OCI-LY7 (cell line): Measurements from ENCODE around the gene DCP2. TPM values are rescaled to one million over a fixed set of nuclear protein-coding genes. Genes with fewer than 3 reads are reported as not detected.

Source experiments
- BruUV-seq: library from RNA; stranded (reverse); fragments of 400-500 nt; replicated peaks from 2 replicates; lab custom pipeline; 2021; lab: Mats Ljungman, UMichigan
- CTCF ChIA-PET: fragments of 300-600 bp; sonication (Branson Sonifier 250); formaldehyde crosslinking; loops from one replicate; lab custom pipeline; 2022; ENCODE audit warnings: antibody characterized with exemption; ENCODE audit not compliant: unreplicated experiment; lab: Charles Lee
- POLR2A ChIA-PET: fragments of 300-600 bp; sonication (Branson Sonifier 250); formaldehyde crosslinking; loops from one replicate; lab custom pipeline; 2022; ENCODE audit warnings: antibody characterized with exemption; lab: Charles Lee
- DNase-seq: peaks from one replicate; pipeline ENCODE4 v3.0.0-alpha.2; 2015; ENCODE audit warnings: low spot score
- H2AFZ ChIP-seq: fragments of 200-600 bp; sonication (generic), shearing (Covaris generic); 2 replicates; pipeline ENCODE4 v1.6.1; 2014; ENCODE audit warnings: mild to moderate bottlenecking, antibody characterized with exemption, low read length, moderate library complexity
- H3K27ac ChIP-seq: fragments of 200-600 bp; sonication (generic); 2 replicates; pipeline ENCODE4 v1.5.1; 2014; ENCODE audit warnings: mixed run types, low read depth, mild to moderate bottlenecking, moderate library complexity, low read length, inconsistent platforms; ENCODE audit not compliant: poor library complexity, severe bottlenecking
- H3K36me3 ChIP-seq: fragments of 200-600 bp; sonication (generic); 2 replicates; pipeline ENCODE4 v1.6.1; 2014; ENCODE audit warnings: mild to moderate bottlenecking, antibody characterized with exemption, low read length, moderate library complexity, mixed read lengths; ENCODE audit not compliant: insufficient read depth
- H3K4me1 ChIP-seq: fragments of 200-600 bp; sonication (generic); 2 replicates; pipeline ENCODE4 v1.5.1; 2014; ENCODE audit warnings: mild to moderate bottlenecking, low read length; ENCODE audit not compliant: insufficient read depth, poor library complexity, severe bottlenecking
- H3K4me2 ChIP-seq: fragments of 200-600 bp; sonication (generic); 2 replicates; pipeline ENCODE4 v1.6.1; 2014; ENCODE audit warnings: mild to moderate bottlenecking, low read length
- H3K4me3 ChIP-seq: fragments of 200-600 bp; sonication (generic); 2 replicates; pipeline ENCODE4 v1.5.1; 2014; ENCODE audit warnings: mild to moderate bottlenecking, low read depth, low read length; ENCODE audit not compliant: poor library complexity, severe bottlenecking
- H3K79me2 ChIP-seq: fragments of 200-600 bp; sonication (generic); 2 replicates; pipeline ENCODE4 v1.6.1; 2016; ENCODE audit warnings: low read depth, mild to moderate bottlenecking, low read length, moderate library complexity, mixed read lengths; ENCODE audit not compliant: insufficient read depth
- H3K9me2 ChIP-seq: fragments of 200-600 bp; sonication (generic); 2 replicates; pipeline ENCODE4 v1.6.1; 2016; ENCODE audit warnings: mild to moderate bottlenecking, low read length, mixed read lengths; ENCODE audit not compliant: insufficient read depth
- H3K9me3 ChIP-seq: fragments of 200-600 bp; sonication (generic); 2 replicates; pipeline ENCODE4 v1.6.1; 2014; ENCODE audit warnings: mild to moderate bottlenecking, mixed run types, low read length, mixed read lengths
- H4K20me1 ChIP-seq: fragments of 200-600 bp; sonication (generic); 2 replicates; pipeline ENCODE4 v1.6.1; 2014; ENCODE audit warnings: mild to moderate bottlenecking, antibody characterized with exemption, low read length, moderate library complexity, mixed read lengths; ENCODE audit not compliant: insufficient read depth
- EZH2phosphoT487 ChIP-seq: fragments of 200-600 bp; sonication (generic); IDR thresholded peaks from 2 replicates; pipeline ENCODE4 v1.6.1; 2018; ENCODE audit warnings: low read depth, borderline replicate concordance, mild to moderate bottlenecking, mixed run types, antibody characterized with exemption, low read length, moderate library complexity, mixed read lengths
- intact Hi-C: fragments of 100-400 bp; cut with micrococcal nuclease; formaldehyde crosslinking; loops from one replicate; pipeline ENCODE4 v1.10.0; 2022; ENCODE audit not compliant: unreplicated experiment
- total RNA-seq, 2 experiments: library from RNA; depleted of rRNA in 1 of 2; stranded (reverse); fragments of >200 nt in 1 of 2; shearing (Covaris generic) in 1 of 2; gene quantifications; 2 replicates each; pipeline ENCODE4 v1.2.3, GENCODE V29; 2014 to 2022
- TF ChIP-seq, protein P1 (sequence below): fragments of 200-600 bp; sonication (generic); conservative IDR thresholded peaks from 2 replicates; pipeline ENCODE4 v1.5.1; 2014; ENCODE audit warnings: mild to moderate bottlenecking, antibody characterized with exemption, low read length, moderate library complexity, mixed read lengths

Gene DCP2
- total RNA-seq, 2 experiments from 2014 or later = 81.3 to 139 TPM

GRCh38 chr5:112948458-112948857 lies 28.1 kb upstream of the DCP2 start:
- Histone ChIP-seq H3K4me2 (no peak overlapping the region), H3K9me2 (no peaks in the 10 kb centered on the region), H3K36me3 (no peaks in the 10 kb centered on the region), H2AFZ (no peak overlapping the region), H3K79me2 (no peaks in the 10 kb centered on the region), H3K27ac (no peak overlapping the region), H4K20me1 (no peaks in the 10 kb centered on the region), H3K9me3 (no peaks in the 10 kb centered on the region), H3K4me3 (no peak overlapping the region), H3K4me1 (peaks cover 4% of the 10 kb centered on the region)
- POLR2A ChIA-PET = interaction anchor here (0.5 to 1.4 kb wide), 2 partner anchors 21 to 87 kb away, joined by 3 to 5 read pairs; no protein-coding TSS in a partner anchor
- no peak for DNase-seq
- BruUV-seq = no TSS peak
- CTCF ChIA-PET = no interaction called here
- intact Hi-C loops = no loop called here
- no peak for TF ChIP-seq EZH2phosphoT487

DNA sequence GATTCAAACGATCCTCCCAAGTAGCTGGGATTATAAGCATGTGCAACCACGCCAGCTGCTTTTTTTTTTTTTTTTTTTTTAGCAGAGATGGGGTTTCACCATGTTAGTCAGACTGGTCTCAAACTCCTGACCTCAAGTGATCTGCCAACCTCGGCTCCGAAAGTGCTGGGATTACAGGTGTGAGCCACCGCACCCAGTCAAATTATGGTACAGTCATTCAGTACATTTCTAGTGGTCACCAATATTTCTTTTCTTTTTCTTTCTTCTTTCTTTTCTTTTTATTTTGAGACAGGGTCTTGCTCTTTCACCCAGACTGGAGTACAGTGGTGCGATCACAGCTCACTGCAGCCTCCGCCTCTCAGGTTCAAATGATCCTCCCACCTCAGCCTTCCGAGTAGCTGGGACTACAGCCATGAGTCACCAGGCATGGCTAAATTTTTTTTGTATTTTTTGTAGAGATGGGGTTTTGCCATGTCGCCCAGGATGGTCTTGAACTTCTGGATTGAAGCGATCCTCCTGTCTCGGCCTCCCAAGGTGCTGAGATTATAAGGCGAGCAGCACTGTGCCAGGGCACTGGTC lies 25.4 kb upstream of the DCP2 start:
- H3K4me2 ChIP-seq = no peak overlapping the region
- H3K27ac ChIP-seq = no peak overlapping the region
- BruUV-seq = no TSS peak
- H4K20me1 ChIP-seq = no peaks in the 10 kb centered on the region
- ChIA-PET CTCF (no interaction called here), POLR2A (interaction anchor here (0.6 to 1.4 kb wide), 4 partner anchors 10 to 81 kb away, joined by 4 to 6 read pairs (median 4); no protein-coding TSS in a partner anchor)
- no peaks in the 10 kb centered on the region for H3K79me2 ChIP-seq
- no peak for DNase-seq
- H3K36me3 ChIP-seq = no peaks in the 10 kb centered on the region
- TF ChIP-seq, protein P1, sequence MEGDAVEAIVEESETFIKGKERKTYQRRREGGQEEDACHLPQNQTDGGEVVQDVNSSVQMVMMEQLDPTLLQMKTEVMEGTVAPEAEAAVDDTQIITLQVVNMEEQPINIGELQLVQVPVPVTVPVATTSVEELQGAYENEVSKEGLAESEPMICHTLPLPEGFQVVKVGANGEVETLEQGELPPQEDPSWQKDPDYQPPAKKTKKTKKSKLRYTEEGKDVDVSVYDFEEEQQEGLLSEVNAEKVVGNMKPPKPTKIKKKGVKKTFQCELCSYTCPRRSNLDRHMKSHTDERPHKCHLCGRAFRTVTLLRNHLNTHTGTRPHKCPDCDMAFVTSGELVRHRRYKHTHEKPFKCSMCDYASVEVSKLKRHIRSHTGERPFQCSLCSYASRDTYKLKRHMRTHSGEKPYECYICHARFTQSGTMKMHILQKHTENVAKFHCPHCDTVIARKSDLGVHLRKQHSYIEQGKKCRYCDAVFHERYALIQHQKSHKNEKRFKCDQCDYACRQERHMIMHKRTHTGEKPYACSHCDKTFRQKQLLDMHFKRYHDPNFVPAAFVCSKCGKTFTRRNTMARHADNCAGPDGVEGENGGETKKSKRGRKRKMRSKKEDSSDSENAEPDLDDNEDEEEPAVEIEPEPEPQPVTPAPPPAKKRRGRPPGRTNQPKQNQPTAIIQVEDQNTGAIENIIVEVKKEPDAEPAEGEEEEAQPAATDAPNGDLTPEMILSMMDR = no peak
- TF ChIP-seq EZH2phosphoT487 = no peak
- intact Hi-C loops = no loop called here
- H3K4me3 ChIP-seq = no peak overlapping the region
- no peaks in the 10 kb centered on the region for H3K4me1 ChIP-seq
- H3K9me2 ChIP-seq = no peaks in the 10 kb centered on the region
- H2AFZ ChIP-seq = no peak overlapping the region
- H3K9me3 ChIP-seq = no peaks in the 10 kb centered on the region

DNA sequence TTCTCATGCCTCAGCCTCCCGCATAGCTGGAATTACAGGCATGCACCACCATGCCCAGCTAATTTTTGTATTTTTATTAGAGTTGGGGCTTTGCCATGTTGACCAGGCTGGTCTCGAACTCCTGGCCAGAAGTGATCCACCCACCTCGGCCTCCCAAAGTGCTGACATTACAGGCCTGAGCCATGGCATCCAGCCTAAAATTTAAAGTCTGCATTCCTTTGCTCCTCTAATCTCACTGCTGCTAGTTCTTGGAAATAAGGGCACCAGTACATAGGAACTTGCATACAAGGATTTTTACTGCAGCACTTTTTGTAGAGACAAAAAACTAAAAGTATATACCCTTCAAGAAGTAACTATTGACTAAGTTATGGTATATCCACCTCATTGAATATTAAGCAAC lies 20.0 kb upstream of the DCP2 start:
- ChIA-PET POLR2A (no interaction called here), CTCF (no interaction called here)
- H2AFZ ChIP-seq = no peak overlapping the region
- H3K4me2 ChIP-seq = no peak overlapping the region
- intact Hi-C loops = no loop called here
- H3K9me3 ChIP-seq = no peaks in the 10 kb centered on the region
- no peaks in the 10 kb centered on the region for H3K79me2 ChIP-seq
- H3K4me1 ChIP-seq = peaks cover 5% of the 10 kb centered on the region
- H3K36me3 ChIP-seq = no peaks in the 10 kb centered on the region
- H4K20me1 ChIP-seq = no peaks in the 10 kb centered on the region
- DNase-seq = no peak
- H3K4me3 ChIP-seq = no peak overlapping the region
- no peak overlapping the region for H3K27ac ChIP-seq
- BruUV-seq = no TSS peak
- TF ChIP-seq, protein P1 = no peak
- no peak for TF ChIP-seq EZH2phosphoT487
- H3K9me2 ChIP-seq = no peaks in the 10 kb centered on the region
